GM11168 (cell line): ENCODE measurements around the gene MAGI2.

Source experiments
- in situ Hi-C: fragments of 300-500 bp; cut with MboI; formaldehyde crosslinking; loops from one replicate; pipeline ENCODE4 v1.12.0; 2022; ENCODE audit warnings: low sequenced_read_pairs; ENCODE audit not compliant: unreplicated experiment

MAGI2 gene

DNA sequence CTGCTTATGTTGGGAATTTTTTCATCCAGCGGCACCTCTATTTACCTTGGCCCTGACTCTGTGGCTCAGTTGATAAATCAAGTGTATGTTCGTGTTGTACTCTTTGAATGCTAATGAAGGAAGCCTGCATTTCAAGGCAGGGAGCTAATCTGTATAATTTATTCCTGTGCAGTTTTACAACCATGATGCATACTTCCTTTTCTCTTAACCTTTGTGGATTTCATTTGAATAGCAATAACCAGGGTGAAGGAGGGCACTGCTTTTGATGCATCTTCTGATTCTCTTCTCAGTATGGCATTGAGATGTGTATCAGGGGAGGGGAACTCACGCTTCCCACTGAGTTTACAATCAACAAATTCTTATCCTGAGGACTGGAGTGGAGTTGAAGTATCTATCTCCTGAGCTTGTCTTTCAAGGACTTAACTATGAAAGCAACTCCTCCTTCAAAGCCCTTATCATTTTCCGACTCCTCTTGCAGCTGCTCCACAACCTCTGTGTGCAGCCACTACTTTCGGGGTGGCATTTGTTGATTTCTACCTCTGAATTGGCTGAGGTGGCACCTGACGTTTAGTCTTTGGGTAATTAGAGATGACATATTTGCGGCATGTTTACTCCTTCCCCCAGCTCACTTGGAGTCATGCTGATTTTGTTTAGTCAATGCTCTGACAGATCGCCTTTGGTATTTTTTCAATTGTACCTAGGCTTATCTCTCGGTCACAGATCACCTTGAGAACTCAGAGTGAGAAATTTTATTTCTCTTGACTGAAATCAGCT, 1379.7 kb downstream of the MAGI2 start:
- in situ Hi-C loops, result no loop called here

DNA sequence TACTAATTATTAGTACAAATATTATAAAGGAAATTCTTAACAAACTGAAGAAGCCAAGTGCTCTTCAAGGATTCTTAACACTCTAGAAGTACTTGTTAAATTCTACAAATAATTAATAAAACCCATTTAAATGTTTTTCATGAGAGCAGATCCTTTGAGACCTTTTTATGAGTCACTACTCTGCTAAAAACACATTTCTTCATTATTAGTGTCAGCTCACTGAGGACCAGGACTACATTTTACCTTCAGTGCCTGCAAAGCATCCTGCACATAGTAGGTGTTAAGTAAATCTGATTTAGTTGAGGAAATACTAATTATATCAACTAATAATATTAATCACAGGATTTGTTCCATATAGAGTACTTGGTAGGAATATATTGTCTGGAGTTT, 1381.3 kb downstream of the MAGI2 start:
- in situ Hi-C loops, result no loop called here

DNA sequence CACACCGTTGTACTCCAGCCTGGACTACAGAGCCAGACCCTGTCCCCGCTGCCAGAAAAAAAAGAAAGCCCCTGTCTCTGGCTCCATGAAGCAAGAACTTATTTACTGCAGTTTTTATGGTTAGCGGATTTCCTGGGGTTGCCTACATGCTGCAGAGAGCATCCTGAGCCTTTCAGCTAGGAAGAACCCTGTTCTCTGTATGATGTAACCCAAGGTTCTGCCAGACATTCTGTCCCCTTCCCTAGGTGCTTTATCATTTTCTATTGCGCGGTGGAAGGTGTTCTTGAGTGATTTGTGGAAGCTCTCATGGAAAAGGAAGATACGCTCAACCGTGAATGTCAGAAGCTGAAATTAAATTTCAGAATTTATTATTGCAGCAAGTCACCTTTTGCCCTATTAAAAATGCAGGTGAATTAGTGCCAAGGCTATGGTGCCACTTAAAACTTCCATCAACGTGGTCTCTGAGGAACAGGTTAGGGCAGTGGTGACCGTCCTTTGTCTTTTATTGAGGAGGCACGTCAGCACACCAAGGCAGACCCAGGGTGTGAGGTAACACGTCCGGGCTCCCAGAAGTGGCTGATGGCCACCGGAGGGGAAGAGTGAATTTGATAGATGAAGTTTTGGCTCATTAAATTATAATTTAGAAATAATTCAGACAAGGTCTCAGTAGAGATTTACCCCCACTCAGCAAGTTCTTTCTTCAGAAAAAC, 1381.8 kb downstream of the MAGI2 start:
- in situ Hi-C loops, result no loop called here

DNA sequence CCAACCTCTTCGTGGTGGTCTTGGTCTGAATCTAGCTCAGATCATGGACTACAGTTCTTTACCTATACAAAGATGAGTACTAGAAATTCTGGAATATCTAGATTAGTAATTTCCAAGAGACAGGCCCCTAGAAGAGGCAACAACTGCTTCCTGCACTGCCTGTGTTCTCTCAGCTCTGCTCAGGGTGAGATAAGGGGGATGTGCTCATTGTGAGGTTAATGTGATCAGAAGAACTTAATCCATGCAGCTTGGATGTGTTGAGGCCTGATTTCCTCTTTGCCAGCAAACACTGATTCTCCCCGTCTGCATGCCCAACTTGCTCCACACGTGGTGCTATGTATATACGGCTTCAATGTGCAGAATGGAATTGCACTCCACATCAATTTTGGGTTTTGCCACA, 1386.9 kb downstream of the MAGI2 start:
- in situ Hi-C loops, result no loop called here

DNA sequence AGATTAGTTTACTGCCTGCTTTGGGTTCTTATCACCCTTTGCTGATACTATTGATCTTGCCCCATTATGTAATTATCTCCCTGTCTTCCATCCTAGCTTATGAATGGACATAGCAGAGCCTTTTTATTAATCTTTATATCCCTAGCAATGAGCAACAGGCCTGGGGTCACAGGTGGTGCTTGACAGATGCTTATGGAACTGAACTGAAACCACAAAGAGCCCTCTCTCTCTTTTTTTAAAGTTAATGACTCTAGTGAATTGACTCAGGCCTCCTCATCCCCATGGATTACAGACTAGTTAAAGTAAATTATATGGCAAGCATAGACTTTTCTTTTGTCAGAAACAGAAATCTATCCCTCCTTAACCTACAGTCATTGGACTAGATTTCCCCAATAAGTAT, 1389.7 kb downstream of the MAGI2 start:
- in situ Hi-C loops, result no loop called here

DNA sequence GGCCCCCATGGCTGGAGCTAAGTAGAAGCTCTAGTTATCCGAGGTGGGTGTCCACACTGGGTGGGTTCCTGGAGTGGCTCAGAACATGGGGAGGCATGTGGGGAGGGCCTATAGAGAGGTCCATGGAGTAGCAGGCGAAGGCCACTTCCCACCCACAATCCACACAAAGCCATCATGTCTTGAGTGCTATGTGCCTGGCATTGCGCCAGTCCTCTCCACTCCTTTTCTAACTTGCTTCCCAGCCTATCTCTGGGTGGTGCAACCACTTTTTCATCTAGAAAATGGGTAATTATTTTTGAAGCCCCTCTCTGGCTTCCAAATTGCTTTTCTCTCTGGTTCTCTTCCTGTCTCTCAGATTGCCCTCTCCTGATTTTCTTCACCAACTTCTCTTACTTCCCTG, 1391.3 kb downstream of the MAGI2 start:
- in situ Hi-C loops, result no loop called here

DNA sequence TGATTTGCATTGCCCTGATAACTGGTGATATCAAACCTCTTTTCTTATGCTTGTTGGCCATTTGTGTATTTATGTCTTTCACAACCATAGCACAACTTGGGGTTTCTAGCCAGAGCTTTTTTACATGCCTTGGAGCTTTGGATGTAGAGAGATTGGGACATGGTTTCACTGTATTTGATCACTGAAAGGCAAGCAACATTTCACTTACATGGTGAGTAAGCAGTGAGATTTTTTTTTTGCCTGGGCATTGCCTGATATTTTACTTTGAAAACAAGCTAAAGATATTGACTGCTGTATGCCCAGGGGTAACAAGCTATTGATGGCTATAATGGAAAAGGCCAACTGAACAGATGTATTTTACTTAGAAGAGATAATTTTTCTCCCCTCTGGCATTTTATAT, 1395.9 kb downstream of the MAGI2 start:
- in situ Hi-C loops, result no loop called here

DNA sequence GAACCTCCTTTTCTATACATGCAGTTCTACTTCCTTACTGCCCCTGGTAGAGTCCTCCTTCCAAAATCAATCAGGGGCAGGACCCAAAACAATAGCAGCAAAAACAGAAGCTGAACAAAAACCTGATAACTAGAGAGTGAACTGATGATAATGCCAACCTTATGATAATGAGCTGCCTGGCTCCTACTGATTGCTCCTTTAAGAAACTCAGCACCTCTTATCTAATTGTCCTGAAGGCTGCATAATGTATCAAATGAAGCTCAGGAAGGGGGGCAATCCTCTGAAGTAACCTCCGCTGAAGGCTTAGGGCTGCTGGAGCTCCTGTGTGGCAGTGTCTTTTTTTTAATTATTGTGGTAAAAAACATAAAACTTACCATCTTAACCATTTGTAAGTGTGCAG, 1397.9 kb downstream of the MAGI2 start:
- in situ Hi-C loops, result no loop called here

DNA sequence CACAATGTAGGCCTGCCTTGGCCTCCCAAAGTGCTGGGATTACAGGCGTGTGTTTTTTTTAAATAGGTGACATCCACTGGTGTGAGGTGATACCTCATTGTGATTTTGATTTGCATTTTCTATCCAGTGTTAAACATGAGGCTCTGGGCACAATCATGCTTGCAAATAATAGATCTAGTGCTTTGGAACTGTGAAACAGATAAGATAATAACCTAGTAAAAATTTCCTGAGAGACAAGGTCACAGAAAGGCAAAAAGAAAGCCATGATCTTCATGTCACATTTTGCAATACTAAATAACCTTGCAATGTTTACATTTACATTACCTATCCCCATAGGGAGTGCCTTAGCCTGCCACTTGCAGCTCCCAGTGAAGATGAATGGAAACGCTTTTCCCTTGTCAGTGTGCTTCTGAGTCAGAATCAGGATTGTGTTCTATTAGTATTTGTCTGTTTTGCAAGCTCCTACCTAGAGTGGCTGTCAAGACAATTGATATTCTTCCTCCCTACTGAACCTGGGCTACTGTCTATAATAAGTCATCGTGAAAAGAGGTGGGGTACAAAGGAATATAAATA, 1398.4 kb downstream of the MAGI2 start:
- in situ Hi-C loops, result no loop called here

DNA sequence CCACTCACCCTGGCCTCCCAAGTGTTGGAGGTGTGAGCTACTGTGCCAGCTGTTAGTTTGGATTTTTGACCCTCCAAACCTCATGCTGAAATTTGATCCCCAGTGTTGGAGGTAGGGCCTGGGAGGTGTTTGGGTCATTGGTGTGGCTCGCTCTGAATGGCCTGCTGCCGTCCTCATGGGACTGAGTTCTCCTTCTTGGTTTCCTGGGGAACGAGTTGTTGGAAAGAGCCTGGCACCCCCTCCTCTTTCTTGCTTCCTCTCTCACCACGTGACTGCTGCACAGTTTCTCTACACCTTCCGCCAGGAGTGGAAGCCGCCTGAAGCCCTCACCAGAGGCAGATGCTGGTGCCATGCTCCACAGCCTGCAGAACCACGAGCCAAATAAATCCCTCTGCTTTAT, 1401.4 kb downstream of the MAGI2 start:
- in situ Hi-C loops, result no loop called here

DNA sequence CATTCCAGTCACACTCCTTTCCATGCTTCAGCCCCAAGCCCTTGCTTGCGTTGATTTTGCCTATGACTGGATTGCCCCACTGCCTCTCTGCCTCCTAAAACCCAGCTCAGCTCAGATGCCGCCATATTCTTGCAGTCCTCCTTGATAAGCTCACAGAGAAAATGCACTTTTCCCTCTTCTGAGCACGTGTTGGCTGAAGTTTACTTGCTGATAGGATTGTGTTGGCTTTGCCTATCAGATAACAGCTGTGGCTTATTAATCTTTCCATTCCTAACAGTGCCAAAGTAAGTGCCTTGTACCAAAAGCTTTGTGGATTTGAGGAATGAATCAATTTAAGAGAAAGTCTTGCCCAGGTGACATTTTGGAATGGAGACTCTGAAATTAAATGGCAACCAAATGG, 1405.7 kb downstream of the MAGI2 start:
- in situ Hi-C loops, result no loop called here

DNA sequence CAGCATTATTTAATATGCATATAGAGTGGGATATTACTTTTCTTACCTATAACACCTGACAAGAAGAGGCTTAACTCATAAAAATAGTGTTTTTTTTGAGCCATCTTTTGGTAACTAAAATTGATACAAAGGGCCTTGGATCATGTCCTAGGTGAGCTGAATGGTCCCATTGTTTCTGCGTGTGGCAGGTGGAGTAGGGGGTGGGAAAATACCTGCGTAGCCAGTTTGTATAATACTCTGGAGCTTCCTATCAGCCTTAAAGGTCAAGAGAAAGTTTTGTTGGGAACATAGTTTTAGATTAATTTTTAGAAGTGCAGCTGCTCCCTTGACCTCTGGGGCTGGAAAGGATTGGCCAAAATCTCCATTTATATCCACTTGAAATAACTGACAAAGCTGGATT, 1410.3 kb downstream of the MAGI2 start:
- in situ Hi-C loops, result no loop called here

DNA sequence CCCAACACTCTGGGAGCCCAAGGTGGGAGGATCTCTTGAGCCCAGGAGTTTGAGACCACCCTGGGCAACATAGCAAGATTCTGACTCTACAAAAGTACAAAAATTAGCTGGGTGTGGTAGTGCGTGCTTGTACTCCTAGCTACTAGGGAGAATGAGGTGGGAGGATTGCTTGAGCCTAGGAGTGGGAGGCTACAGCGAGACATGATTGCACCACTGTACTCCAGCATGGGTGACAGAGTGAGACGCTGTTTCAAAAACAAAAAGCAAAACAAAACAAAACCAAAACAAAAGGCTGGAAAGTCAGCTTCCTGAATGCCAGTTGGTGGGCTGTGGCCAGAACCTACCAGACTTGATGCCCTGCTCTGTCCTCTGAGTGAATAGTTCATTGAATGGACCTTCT, 1412.0 kb downstream of the MAGI2 start:
- in situ Hi-C loops, result no loop called here

DNA sequence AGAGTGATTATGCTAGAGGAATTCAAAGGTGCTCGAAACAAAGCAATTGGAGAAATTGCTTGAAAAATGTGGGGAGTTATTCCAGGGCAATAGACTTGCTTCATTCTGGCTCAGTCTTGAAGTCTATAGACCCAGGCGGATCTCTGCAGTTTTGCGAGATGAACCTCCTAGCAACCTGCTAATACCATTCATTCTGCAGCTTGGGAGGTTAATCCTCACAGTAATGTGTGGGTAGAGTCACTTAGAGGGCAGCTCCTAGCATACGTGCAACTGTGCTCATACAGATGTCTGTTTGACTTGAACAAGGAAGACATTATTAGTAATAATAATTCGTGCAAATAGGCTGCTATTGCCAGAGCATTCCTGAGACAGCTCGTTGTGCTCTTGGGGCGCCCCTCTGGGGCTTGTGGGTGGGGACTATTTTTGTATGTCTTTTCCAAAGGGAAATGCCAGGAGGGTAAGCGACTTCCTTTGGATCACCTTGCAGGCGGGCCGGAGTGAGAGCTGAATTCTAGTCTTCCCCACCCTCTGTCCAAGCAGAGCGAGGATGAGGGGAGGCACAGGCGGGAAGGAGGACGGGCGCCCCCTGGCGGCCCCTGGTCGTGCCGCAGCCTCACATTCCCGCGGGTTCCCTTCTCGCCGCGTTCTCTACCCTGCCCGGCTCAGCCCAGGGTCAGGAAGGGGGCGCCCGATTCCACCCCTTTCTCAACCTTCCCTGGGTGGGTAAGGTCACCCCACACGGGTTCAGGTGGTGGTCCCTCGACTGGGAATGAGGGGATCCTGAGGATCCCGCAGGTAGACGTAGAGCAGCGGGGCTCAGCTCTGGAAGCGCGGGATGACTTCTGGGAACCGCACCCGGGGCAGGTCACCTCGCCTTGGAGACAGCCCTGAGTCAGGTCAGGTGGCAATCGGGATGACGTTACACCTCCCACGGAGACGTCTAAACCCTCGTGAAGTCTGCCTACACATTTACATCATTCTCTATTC, 1413.4 kb downstream of the MAGI2 start:
- in situ Hi-C loops, result loop anchor here (10.0 kb wide), 1 partner anchor 375 kb away; no protein-coding TSS in a partner anchor

DNA sequence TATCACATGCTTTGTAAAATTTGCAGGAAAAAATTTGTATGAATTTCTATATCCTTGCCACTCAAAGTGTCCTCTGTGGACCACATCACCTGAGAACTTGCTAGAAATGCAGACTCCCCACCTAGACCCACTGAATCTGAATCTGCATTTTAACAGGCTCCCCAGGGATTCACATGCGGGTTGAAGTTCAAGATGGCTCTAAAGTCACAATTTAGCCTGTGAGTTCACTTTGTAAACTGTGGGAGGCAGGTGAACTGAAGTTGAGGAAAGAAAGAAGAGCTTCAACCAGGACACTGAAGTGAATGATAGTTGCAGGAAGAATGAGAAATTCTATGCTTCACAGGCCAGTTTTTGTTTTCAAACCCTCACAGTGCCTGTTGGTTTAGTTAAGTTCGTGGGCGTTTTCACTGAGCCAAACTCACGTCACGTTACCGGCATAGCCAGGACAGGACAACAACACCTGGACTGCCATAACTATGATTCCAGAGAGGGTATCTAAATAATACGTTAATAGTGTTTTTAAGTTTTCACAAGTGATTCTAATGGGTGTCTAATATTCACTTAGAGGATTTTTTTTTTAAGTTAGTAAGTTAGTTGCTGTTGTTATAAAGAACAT, 1414.9 kb downstream of the MAGI2 start:
- in situ Hi-C loops, result loop anchor here (10.0 kb wide), 1 partner anchor 374 kb away; no protein-coding TSS in a partner anchor

DNA sequence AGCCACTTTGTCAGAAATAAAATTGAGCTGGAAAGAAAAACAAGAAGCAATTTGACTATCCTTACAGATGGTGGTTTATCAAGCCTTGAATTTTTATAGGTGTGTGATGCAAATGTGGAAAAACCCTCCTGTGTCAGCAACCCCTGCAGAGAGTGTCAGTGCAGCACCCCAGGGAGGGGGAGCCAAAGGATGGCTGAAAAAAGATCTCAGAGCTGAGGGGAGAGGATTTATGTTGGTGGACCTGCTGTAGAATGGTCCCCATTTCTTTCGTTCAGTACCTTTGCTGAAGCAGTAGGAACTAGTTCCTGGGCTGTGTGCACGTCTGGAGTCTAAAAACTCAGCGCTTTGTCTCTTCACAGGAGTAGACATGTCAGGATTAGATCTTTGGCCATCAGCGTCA, 1415.9 kb downstream of the MAGI2 start:
- in situ Hi-C loops, result loop anchor here (10.0 kb wide), 1 partner anchor 373 kb away; no protein-coding TSS in a partner anchor

DNA sequence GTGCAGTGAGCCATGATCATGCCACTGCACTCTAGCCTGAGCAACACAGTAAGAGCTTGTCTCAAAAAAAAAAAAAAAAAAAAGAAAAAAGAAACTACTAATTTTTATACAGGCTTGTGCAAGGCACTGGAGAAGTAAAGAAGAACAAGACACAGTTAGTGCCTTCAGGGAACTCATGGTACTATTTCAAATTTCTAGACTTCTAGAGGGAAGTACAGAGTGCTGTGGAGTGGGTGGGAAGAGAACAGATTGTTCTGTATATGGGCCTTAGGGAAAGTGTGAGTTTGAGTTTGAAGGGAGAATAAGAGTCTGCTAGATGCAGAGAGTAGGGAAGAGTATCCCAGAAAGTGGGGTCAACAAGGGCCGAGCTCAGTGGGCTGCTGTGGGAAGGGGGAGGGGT, 1420.1 kb downstream of the MAGI2 start:
- in situ Hi-C loops, result loop anchor here (10.0 kb wide), 1 partner anchor 369 kb away; no protein-coding TSS in a partner anchor

DNA sequence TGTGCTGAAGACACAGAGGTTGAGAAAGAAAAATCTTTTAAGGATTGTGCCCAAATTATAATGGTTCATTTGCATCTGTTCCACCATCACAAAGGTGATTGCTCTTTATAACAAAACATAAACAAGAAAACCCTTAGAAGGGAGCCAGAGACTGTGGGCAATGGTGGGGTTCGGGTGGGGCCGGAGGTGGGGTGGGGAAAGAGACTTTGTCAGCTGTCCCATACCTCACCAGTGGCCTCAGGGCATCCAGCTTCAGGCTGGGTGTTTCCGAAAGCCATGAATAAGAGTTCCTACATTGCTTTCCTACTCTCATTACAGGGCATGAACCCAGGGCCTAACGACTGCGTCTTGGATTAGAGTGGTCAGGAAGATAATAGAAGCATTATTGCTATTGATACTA, 1427.0 kb downstream of the MAGI2 start:
- in situ Hi-C loops, result no loop called here

DNA sequence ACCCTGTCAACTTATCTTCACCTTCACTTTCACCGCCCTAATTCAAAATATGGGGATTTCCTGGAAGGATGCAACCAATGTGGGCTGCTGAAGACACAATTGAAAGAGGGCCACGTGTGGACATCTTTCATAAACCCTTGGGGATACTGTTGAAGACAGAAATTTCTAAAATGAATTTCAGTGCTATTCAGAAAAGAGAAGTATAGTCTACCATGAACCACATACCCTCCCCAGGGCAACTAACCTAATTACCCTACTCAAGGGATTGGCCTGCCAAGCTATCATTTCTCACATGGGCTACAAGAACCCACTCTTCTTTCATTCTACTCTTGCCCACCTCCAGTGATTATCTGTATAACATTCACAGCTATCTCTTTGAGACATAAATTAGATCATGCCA, 1428.9 kb downstream of the MAGI2 start:
- in situ Hi-C loops, result no loop called here

DNA sequence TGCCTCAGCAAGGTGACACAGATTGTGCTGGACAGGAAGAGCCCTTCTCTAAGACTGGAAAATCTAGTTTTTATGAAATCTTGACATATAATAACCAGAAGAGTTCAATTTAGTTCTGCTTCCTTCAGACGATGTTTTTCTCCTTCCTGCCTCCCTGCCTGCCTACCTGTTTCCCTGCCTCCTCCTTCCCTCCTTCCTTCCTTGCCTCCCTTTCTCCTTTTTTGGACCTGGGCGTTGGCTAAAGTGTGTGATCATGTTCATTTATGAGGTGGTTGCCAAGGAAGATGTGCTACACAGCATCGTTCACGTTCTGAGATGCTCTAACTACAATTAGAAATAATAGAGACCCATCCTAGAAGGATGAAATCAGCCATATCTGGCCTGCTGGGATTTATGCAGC, 1430.3 kb downstream of the MAGI2 start:
- in situ Hi-C loops, result no loop called here
